Dendritic cell treated with granulocyte-macrophage colony-stimulating factor and Interleukin-4, amounts not matched to agents 40 ng/mL and 50 ng/mL, for 4 days (primary cell): ENCODE data around the gene SELPLG.
"Not testable (repeated sequence)": the region's sequence is repeated elsewhere in the genome, so short reads cannot be mapped to it uniquely, and the experiment has no call there.

Experiments used
- H3K27ac Mint-ChIP-seq: one replicate; pipeline ENCODE4 v1.8.0; 2022; ENCODE audit warnings: mild to moderate bottlenecking, mixed read lengths
- H3K27me3 Mint-ChIP-seq: one replicate; pipeline ENCODE4 v1.8.0; 2022; ENCODE audit warnings: mild to moderate bottlenecking, mixed read lengths
- H3K36me3 Mint-ChIP-seq: one replicate; pipeline ENCODE4 v1.8.0; 2022; ENCODE audit warnings: low read depth, mixed read lengths
- H3K4me1 Mint-ChIP-seq: one replicate; pipeline ENCODE4 v1.8.0; 2022; ENCODE audit warnings: low read depth, mixed read lengths
- H3K4me3 Mint-ChIP-seq: one replicate; pipeline ENCODE4 v1.8.0; 2022; ENCODE audit warnings: mild to moderate bottlenecking, moderate library complexity, mixed read lengths
- H3K9me3 Mint-ChIP-seq: one replicate; pipeline ENCODE4 v1.8.0; 2022; ENCODE audit warnings: mixed read lengths
- intact Hi-C: fragments of 100-400 bp; cut with micrococcal nuclease; formaldehyde crosslinking; loops from one replicate; pipeline ENCODE4 v1.15.0; 2022

SELPLG gene

DNA sequence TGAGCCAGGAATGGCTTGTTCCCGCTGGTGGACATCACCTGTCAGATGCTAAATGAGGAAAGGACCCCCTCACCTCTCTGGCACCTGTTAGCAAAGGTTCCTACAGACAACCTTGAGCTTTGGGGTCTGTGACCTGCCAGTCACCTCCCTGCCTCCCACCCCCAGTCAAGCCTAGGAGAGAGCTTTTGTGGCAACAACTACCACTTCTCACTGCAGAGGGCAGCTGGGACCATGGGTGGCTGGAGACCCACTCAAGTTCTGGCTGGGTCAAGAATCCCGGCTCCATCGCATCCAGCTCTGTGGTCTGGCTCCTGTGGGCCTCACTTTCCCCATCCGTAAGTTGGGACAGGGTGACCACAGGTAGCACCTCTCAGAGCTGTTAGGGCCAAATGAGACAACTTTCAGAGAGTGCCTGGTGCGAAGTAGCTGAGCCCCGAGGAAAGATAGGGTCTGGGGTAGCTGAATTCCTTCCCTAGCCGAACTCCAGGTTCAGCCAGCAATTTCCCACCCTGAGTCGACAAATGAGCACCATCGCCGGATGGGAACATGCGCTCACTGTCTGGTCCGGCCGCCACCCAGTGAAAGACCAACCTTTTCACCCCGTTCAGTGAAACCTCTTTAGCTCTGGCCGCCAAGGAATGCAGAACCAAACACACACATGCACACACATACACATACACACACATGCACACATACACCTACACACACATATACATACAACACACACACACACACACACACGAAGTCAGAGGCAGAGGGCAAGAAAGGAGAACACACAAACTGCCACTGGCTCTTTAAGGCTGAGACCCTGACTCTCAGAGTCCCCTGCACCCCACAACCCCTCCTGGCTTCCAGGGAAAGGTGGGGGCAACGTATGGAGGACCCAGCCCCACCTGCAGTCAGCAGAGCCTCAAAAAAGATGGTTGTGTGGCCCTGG is 37.7 kb downstream of the SELPLG start:
- intact Hi-C loops: no loop called here
- H3K9me3 Mint-ChIP-seq: no peaks in the 10 kb centered on the region
- no peak overlapping the region for H3K27ac Mint-ChIP-seq
- H3K4me1 Mint-ChIP-seq: peaks cover 11% of the 10 kb centered on the region
- H3K4me3 Mint-ChIP-seq: no peak overlapping the region
- H3K36me3 Mint-ChIP-seq: no peaks in the 10 kb centered on the region
- H3K27me3 Mint-ChIP-seq: peaks cover 6% of the 10 kb centered on the region

DNA sequence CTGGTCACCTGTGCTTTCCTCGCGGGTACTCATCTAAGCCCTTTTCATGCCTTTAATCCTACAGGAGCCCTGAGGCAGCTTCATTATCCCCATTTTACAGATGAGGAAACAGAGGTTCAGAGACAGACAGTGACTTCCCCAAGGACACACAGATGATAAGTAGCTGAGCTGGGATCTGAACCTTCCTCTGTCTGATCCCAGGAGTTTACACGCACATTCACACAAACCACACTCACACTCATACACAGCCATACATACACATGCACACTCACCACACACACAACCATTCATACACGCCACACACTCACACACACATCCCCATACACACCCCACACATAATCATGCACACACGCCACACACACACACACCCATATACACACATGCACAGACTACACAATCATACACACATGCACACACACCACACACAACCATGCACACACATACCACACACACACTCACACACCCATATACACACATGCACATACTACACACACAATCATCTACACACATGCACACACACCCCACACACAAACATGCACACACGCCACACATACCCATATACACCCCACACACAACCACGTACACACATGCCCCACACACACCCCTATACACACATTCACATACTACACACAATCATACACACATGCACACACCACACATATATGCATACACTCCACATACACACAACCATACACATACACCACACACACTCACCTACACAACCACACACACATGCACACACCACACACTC is 38.6 kb downstream of the SELPLG start:
- Mint-ChIP-seq H3K27me3 (peaks cover 6% of the 10 kb centered on the region), H3K27ac (no peak overlapping the region), H3K4me3 (no peak overlapping the region), H3K36me3 (no peaks in the 10 kb centered on the region), H3K9me3 (no peaks in the 10 kb centered on the region), H3K4me1 (peaks cover 11% of the 10 kb centered on the region)
- intact Hi-C loops: no loop called here

DNA sequence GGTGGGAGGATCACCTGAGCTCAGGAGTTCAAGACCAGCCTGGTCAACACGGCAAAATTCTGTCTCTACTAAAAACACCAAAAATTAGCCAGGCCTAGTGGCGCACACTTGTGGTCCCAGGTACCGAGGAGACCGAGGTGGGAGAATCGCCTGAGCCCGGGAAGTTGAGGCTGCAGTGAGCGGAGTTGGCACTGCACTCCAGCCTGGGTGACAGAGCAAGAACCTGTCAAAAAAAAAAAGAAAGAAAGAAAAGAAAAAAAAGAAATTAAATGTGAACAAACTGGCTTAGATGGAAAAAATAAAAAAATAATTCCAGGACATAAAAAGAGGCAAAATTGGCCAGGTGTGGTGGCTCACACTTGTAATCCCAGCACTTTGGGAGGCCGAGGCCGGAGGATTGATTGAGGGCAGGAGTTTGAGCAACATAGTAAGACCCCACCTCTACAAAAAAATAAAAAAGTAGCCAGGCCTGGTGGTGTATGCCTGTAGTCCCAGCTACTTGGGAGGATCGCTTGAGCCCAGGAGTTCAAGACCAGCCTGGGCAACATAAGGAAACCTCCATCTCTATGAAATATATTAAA is 39.3 kb downstream of the SELPLG start:
- intact Hi-C loops: no loop called here
- H3K4me3 Mint-ChIP-seq: no peak overlapping the region

DNA sequence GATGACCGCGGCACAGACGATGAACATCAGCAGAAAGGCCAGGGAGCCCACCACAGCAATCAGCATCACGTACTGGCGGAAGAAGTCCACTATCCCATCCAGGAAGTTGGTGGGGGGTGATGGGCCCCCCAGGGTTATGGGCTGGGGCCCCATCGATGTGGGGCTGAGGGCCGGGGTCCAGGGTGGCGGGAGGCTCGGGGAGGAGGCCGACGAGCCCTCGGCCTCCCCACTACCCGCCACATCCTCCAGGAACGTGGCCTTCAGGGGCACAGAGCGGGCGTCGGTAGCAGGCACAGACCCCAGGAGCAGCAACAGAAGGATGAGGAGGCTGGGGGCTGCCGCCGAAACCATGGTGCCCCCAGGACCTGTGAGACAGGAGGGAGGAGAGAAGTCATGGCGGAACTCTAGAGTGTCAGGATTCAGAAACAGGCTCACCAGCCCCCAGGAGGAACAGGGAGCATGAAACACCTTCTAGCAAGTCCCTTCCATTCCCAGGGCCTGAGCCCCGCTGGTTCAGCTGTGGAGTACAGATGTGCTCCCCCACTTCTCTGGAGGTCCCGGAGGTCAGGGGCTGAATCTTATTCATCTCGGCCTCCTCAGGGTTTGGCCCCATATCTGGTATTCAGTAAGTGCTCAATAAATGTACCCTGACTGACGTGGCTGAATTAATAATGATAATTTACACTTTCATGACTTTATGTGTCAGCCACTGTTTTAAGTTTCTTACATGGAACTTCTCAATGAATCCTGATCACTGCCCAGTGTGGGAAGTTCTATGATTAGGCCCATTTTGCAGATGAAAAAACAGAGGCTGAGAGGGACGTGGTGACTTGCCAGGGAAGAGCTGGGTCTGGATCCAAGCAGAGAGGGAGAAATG is 41.4 kb downstream of the SELPLG start:
- peaks cover 1% of the 10 kb centered on the region for H3K4me1 Mint-ChIP-seq
- intact Hi-C loops: no loop called here
- H3K9me3 Mint-ChIP-seq: no peaks in the 10 kb centered on the region
- H3K27me3 Mint-ChIP-seq: no peaks in the 10 kb centered on the region
- H3K4me3 Mint-ChIP-seq: no peak overlapping the region
- H3K36me3 Mint-ChIP-seq: no peaks in the 10 kb centered on the region
- H3K27ac Mint-ChIP-seq: no peak overlapping the region

More for the DNA sequence above, 39.3 kb downstream of the SELPLG start:
- Mint-ChIP-seq H3K27me3 (peaks cover 6% of the 10 kb centered on the region), H3K4me1 (peaks cover 11% of the 10 kb centered on the region), H3K9me3 (no peaks in the 10 kb centered on the region), H3K27ac (no peak overlapping the region), H3K36me3 (no peaks in the 10 kb centered on the region)

DNA sequence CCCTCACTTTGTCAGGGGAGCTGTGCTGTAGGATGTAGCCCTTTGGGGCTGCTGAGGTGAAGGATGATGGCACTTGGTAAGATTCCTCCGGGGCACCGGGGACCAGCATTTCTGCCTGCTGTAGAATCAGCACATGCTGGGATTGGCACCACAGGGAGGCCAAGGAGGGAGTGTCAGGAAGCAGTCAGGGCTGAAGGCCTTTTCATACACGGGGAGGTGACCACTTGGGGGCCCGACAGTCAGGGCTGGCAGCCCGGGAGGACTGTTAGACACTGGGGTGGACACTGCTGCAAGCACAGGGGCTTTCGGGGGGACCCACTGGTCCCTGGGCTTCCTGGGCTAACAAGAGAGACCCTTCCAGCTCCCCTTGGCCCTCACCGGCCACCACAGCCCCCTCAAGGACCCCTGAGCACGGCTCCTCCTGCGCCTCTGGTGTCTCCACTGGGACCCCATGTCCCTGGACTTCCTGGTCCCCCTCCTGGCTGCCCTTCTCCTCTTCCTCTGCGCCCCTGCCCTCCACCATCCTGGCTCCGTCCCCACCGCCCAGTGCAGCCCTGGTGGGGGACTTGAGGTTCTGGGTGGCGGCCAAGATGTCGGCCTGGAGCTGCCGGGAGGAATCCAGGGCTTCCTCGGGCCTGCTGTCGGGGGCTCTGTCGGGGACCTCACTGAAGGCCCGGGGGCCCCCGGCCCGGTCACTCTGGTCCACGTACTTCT is 42.3 kb downstream of the SELPLG start:
- H3K27me3 Mint-ChIP-seq: no peaks in the 10 kb centered on the region
- no peaks in the 10 kb centered on the region for H3K36me3 Mint-ChIP-seq
- no peaks in the 10 kb centered on the region for H3K9me3 Mint-ChIP-seq
- H3K27ac Mint-ChIP-seq: no peak overlapping the region
- intact Hi-C loops: no loop called here
- H3K4me1 Mint-ChIP-seq: no peaks in the 10 kb centered on the region
- no peak overlapping the region for H3K4me3 Mint-ChIP-seq

DNA sequence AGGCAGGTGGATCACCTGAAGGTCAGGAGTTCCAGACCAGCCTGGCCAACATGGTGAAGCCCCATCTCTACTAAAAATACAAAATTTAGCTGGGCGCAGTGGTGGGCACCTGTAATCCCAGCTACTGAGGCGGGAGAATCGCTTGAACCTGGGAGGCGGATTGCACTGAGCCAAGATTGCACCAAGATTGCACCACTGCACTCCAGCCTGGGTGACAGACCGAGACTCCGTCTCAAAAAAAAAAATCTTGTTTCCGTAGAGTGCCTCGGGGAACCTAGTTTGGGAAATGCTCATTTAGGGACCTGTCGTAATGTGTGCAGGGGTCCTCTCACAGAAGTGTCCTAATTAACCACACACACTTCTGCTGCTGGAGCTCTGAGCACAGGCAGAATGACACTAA is 43.2 kb downstream of the SELPLG start:
- H3K36me3 Mint-ChIP-seq, H3K27me3 Mint-ChIP-seq, H3K4me1 Mint-ChIP-seq, H3K27ac Mint-ChIP-seq, H3K4me3 Mint-ChIP-seq, intact Hi-C loops, H3K9me3 Mint-ChIP-seq: not testable (repeated sequence)

DNA sequence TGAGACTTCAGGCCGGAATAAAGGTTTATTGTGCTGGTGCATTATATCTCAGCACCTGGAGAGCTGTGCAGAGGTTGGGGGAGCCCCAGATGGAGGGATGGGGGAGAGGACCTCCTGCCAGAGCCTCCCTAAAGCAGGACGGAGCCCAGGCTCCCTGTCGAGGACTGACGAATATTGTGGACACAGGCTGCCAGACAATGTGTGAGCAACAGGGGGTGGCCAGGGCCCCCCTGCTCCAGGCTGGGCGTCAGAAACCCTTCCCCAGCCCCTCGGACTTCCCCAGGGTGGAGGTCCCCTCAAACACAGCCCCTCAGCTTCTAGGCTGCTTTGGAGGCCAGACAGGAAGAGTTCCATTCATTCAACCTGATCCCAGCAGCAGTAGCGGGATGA is 43.9 kb downstream of the SELPLG start:
- H3K27me3 Mint-ChIP-seq: no peaks in the 10 kb centered on the region
- no peak overlapping the region for H3K27ac Mint-ChIP-seq
- no peak overlapping the region for H3K4me3 Mint-ChIP-seq
- H3K4me1 Mint-ChIP-seq: no peaks in the 10 kb centered on the region
- intact Hi-C loops: no loop called here
- H3K9me3 Mint-ChIP-seq: no peaks in the 10 kb centered on the region
- no peaks in the 10 kb centered on the region for H3K36me3 Mint-ChIP-seq

DNA sequence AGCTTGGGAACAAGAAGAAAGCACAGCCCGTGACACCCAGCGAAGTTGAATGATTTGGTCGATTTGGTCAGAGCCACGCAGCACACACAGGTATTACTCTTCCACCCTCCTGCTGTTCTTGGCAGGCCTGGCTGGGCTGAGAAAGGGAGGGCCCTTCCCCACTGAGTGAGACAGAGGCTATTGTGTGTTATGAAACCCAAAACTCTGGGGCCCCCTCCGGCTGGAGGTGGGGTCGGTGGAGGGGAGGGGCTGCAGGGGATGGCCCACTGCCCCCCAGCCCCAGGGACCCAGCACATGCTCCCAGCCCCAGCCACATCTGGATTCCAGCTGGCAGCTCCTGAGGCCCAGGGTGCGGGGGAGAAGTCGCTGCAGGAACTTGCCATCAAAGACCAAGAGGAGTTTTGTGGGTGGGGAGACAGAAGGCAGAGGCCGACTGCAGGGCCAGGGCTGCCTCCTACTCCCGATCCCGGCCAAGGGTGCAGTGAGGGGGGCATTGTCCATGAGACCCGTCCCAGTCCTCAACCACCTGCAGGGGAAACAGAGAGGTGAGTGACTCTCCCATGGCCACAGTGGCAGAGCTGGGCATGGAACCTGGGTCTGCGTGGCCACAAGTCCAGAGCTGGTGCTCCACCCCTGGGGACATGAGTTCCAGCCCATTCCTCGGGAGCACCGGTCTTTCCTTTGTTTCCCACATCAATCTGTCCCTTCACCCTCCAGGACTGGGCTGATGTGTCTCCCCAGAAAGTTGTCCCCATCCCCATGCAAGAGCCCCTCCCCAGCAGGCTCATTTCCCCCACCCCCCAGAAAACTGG is 44.5 kb downstream of the SELPLG start:
- no peaks in the 10 kb centered on the region for H3K9me3 Mint-ChIP-seq
- no peaks in the 10 kb centered on the region for H3K27me3 Mint-ChIP-seq
- no peaks in the 10 kb centered on the region for H3K4me1 Mint-ChIP-seq
- intact Hi-C loops: no loop called here
- H3K27ac Mint-ChIP-seq: no peak overlapping the region
- H3K4me3 Mint-ChIP-seq: no peak overlapping the region
- H3K36me3 Mint-ChIP-seq: no peaks in the 10 kb centered on the region

DNA sequence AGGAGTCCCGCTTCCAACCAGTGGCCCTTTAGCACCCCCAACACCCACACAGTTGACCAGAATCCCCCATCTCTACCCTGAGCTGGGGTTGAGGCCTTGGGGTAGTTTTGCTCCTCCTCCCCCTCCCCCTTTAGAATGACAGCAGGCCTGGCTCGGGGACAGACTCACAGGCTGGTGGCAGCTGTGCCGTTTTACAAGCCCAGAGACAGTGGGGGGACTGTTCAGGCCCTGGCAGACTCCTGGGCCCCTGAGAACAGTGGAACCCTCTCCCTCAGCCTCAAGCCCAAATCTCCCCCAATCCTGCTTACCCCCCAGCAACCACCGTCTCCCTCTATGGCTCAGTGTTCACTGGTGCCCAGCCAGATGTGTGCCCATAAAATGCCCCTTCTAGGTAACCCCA is 45.9 kb downstream of the SELPLG start:
- no peaks in the 10 kb centered on the region for H3K36me3 Mint-ChIP-seq
- intact Hi-C loops: no loop called here
- no peaks in the 10 kb centered on the region for H3K27me3 Mint-ChIP-seq
- no peaks in the 10 kb centered on the region for H3K4me1 Mint-ChIP-seq
- H3K9me3 Mint-ChIP-seq: no peaks in the 10 kb centered on the region
- H3K27ac Mint-ChIP-seq: no peak overlapping the region
- no peak overlapping the region for H3K4me3 Mint-ChIP-seq

DNA sequence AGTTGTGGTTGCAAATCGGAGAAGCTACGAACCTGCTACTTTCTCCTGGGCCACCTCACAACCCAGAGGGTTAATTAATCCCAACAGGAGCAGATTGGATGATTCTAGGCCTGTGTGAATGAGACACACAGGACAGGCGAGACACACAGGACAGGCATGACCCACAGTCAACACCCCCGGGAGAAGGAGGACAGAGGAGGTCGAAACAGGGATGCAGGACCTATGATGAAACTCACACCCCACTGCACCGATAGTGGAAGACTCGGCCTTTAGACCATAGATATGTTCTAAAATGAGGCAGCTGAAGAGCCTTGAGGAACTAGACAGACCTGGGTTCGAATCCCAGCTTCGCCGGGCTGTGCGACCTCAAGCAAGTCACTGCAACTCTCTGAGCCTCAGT is 47.4 kb downstream of the SELPLG start:
- Mint-ChIP-seq H3K4me3 (no peak overlapping the region), H3K4me1 (no peaks in the 10 kb centered on the region)
- intact Hi-C loops: no loop called here

DNA sequence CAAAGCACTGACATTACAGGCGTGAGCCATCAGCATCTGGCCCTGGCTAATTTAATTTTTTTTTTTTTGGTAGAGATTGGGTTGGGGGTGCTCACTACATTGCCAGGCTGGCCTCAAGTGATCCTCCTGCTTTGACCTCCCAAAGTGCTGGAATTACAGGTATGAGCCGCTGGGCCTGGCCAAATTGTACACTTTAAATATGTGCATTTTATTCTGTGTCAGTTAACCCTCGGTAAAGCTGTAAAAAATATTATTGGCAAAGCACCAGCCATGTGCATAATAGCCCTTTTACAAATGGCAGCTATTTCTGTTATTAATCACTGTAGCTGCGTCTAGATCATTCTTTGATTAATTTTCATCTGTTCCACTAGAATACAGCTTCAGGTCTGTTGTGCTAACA is 47.8 kb downstream of the SELPLG start:
- Mint-ChIP-seq H3K4me3 (no peak overlapping the region), H3K9me3 (no peaks in the 10 kb centered on the region), H3K27ac (no peak overlapping the region), H3K27me3 (no peaks in the 10 kb centered on the region), H3K4me1 (no peaks in the 10 kb centered on the region), H3K36me3 (no peaks in the 10 kb centered on the region)
- intact Hi-C loops: no loop called here

More for the DNA sequence above, 47.4 kb downstream of the SELPLG start:
- Mint-ChIP-seq H3K36me3 (no peaks in the 10 kb centered on the region), H3K27me3 (no peaks in the 10 kb centered on the region), H3K9me3 (no peaks in the 10 kb centered on the region), H3K27ac (no peak overlapping the region)

DNA sequence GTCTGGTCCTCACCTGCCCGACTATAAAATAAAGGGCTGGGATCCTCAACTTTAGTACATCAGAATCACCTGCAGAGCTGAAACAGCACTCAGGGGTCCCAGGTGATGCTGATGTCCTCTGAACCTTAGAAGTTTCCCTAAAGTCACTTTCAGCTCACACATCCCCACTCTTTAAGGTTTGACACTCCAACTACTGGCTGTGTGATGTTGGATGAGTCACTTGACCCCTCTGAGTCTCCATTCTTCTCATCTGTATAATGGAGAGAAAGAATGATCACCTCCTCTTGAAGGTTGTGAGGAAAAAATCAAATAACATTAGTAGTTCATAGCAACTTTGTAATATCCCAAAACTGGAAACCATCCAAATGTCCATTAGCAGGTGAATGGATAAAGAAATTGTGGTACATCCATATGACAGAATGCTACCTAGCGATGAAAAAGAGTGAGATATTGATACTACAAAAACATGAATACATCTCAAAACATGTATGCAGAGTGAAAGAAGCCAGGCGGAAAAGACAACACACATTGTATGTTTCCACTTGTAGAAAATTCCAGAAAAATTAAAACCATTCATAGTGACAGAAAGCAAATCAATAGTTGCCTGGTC is 49.1 kb downstream of the SELPLG start:
- Mint-ChIP-seq H3K27me3 (no peaks in the 10 kb centered on the region), H3K4me1 (no peaks in the 10 kb centered on the region), H3K4me3 (no peak overlapping the region), H3K27ac (no peak overlapping the region), H3K9me3 (no peaks in the 10 kb centered on the region), H3K36me3 (no peaks in the 10 kb centered on the region)
- intact Hi-C loops: no loop called here
